IPS DF 6.9 (cell line): ENCODE data around the gene CAPN12.

Experiments used
- DNase-seq: peaks from one replicate; pipeline ENCODE4 v3.0.0-alpha.2; 2013; ENCODE audit warnings: low read depth, low spot score
- H3K27ac ChIP-seq: one replicate; pipeline ENCODE4 v1.5.1; 2013; ENCODE audit warnings: low read length, control low read depth
- H3K27me3 ChIP-seq: 2 replicates; pipeline ENCODE4 v1.6.1; 2013; ENCODE audit warnings: mild to moderate bottlenecking, low read length; ENCODE audit not compliant: control insufficient read depth, insufficient read depth
- H3K36me3 ChIP-seq: 2 replicates; pipeline ENCODE4 v1.6.1; 2013; ENCODE audit warnings: low read length; ENCODE audit not compliant: control insufficient read depth, insufficient read depth
- H3K4me1 ChIP-seq: 2 replicates; pipeline ENCODE4 v1.6.1; 2013; ENCODE audit warnings: low read length; ENCODE audit not compliant: control insufficient read depth, insufficient read depth
- H3K4me3 ChIP-seq: 2 replicates; pipeline ENCODE4 v1.5.1; 2013; ENCODE audit warnings: mild to moderate bottlenecking, low read length
- H3K9me3 ChIP-seq: 2 replicates; pipeline ENCODE4 v1.6.1; 2013; ENCODE audit warnings: low read length, inconsistent platforms; ENCODE audit not compliant: control insufficient read depth, insufficient read depth
- WGBS: extraction: QIAGEN DNeasy Blood & Tissue Kit; methylation state at CpG from one replicate; pipeline ENCODE4 v1.1.7; 2013; ENCODE audit warnings: mixed read lengths, missing lambda C conversion rate; ENCODE audit not compliant: insufficient read length, insufficient coverage; 5-methylcytosine and 5-hydroxymethylcytosine counted together

Gene CAPN12

GRCh38 chr19:38737281-38737865, 6.9 kb downstream of the CAPN12 start:
- Histone ChIP-seq H3K27ac (no peak overlapping the region), H3K36me3 (no peaks in the 10 kb centered on the region), H3K27me3 (no peaks in the 10 kb centered on the region; the same call in 1 of the 2 replicates), H3K4me1 (no peaks in the 10 kb centered on the region; the same call in 1 of the 2 replicates), H3K4me3 (no peak overlapping the region), H3K9me3 (no peaks in the 10 kb centered on the region)
- no CpG with 5 or more reads among the region's 22 CpGs for WGBS
- DNase-seq: no peak

GRCh38 chr19:38736413-38737280, 7.6 kb downstream of the CAPN12 start:
- no CpG with 5 or more reads among the region's 36 CpGs for whole genome bisulfite sequencing
- H3K4me3 ChIP-seq: peak overlapping the region; percentile 58; the same call in 1 of the 2 replicates

GRCh38 chr19:38736036-38736412, 8.2 kb downstream of the CAPN12 start:
- Histone ChIP-seq H3K27ac (no peak overlapping the region), H3K4me3 (peak overlapping the region; percentile 58; the same call in 1 of the 2 replicates), H3K27me3 (no peaks in the 10 kb centered on the region; the same call in 1 of the 2 replicates), H3K9me3 (no peaks in the 10 kb centered on the region), H3K36me3 (peaks cover 3% of the 10 kb centered on the region), H3K4me1 (no peaks in the 10 kb centered on the region; the same call in 1 of the 2 replicates)
- no CpG with 5 or more reads among the region's 42 CpGs for WGBS
- DNase-seq: no peak

More at GRCh38 chr19:38736413-38737280, 7.6 kb downstream of the CAPN12 start:
- Histone ChIP-seq H3K9me3 (no peaks in the 10 kb centered on the region), H3K27me3 (no peaks in the 10 kb centered on the region; the same call in 1 of the 2 replicates), H3K36me3 (no peaks in the 10 kb centered on the region; the same call in 1 of the 2 replicates), H3K4me1 (no peaks in the 10 kb centered on the region; the same call in 1 of the 2 replicates), H3K27ac (no peak overlapping the region)
- no peak for DNase-seq

- Histone ChIP-seq H3K9me3 (no peaks in the 10 kb centered on the region), H3K4me1 (no peaks in the 10 kb centered on the region; the same call in 1 of the 2 replicates), H3K27ac (no peak overlapping the region), H3K4me3 (peak overlapping the region; percentile 70; the same call in 1 of the 2 replicates), H3K27me3 (no peaks in the 10 kb centered on the region; the same call in 1 of the 2 replicates), H3K36me3 (peaks cover 10% of the 10 kb centered on the region)
- no CpG with 5 or more reads among the region's 18 CpGs for WGBS
- DNase-seq: no peak
These were observed 9.0 kb downstream of the CAPN12 start for GRCh38 chr19:38735257-38735686.

- H3K9me3 ChIP-seq: no peaks in the 10 kb centered on the region
- H3K36me3 ChIP-seq: peaks cover 10% of the 10 kb centered on the region
- H3K4me3 ChIP-seq: no peak overlapping the region; the same call in 1 of the 2 replicates
- H3K27ac ChIP-seq: no peak overlapping the region
- no peaks in the 10 kb centered on the region; the same call in 1 of the 2 replicates for H3K4me1 ChIP-seq
- no CpG with 5 or more reads among the region's 13 CpGs for WGBS
- DNase-seq: no peak
- no peaks in the 10 kb centered on the region; the same call in 1 of the 2 replicates for H3K27me3 ChIP-seq
These were observed 9.6 kb downstream of the CAPN12 start for GRCh38 chr19:38734426-38735256.

- no CpG with 5 or more reads among the region's 4 CpGs for WGBS
- H3K4me1 ChIP-seq: no peaks in the 10 kb centered on the region; the same call in 1 of the 2 replicates
- no peaks in the 10 kb centered on the region for H3K9me3 ChIP-seq
- no peak overlapping the region for H3K27ac ChIP-seq
- H3K36me3 ChIP-seq: peaks cover 11% of the 10 kb centered on the region
- DNase-seq: no peak
- no peaks in the 10 kb centered on the region; the same call in 1 of the 2 replicates for H3K27me3 ChIP-seq
- H3K4me3 ChIP-seq: no peak overlapping the region
These were observed 10.2 kb downstream of the CAPN12 start for GRCh38 chr19:38734176-38734425.

GRCh38 chr19:38733493-38734175, 10.6 kb downstream of the CAPN12 start:
- no CpG with 5 or more reads among the region's 6 CpGs for WGBS
- Histone ChIP-seq H3K36me3 (peaks cover 16% of the 10 kb centered on the region), H3K27ac (no peak overlapping the region), H3K27me3 (no peaks in the 10 kb centered on the region; the same call in 1 of the 2 replicates), H3K9me3 (no peaks in the 10 kb centered on the region), H3K4me3 (no peak overlapping the region), H3K4me1 (no peaks in the 10 kb centered on the region; the same call in 1 of the 2 replicates)
- no peak for DNase-seq

- Histone ChIP-seq H3K4me1 (no peaks in the 10 kb centered on the region; the same call in 1 of the 2 replicates), H3K27me3 (no peaks in the 10 kb centered on the region; the same call in 1 of the 2 replicates), H3K4me3 (no peak overlapping the region), H3K36me3 (peaks cover 17% of the 10 kb centered on the region), H3K27ac (no peak overlapping the region), H3K9me3 (no peaks in the 10 kb centered on the region)
- no CpG with 5 or more reads among the region's 1 CpG for whole genome bisulfite sequencing
- DNase-seq: no peak
These were observed 11.1 kb downstream of the CAPN12 start for GRCh38 chr19:38733241-38733492.

GRCh38 chr19:38731654-38732301, 12.5 kb downstream of the CAPN12 start:
- no peak overlapping the region for H3K27ac ChIP-seq
- DNase-seq: no peak
- H3K4me3 ChIP-seq: no peak overlapping the region
- no CpG with 5 or more reads among the region's 10 CpGs for WGBS
- peaks cover 29% of the 10 kb centered on the region for H3K36me3 ChIP-seq
- no peaks in the 10 kb centered on the region for H3K9me3 ChIP-seq
- no peaks in the 10 kb centered on the region for H3K27me3 ChIP-seq
- H3K4me1 ChIP-seq: no peaks in the 10 kb centered on the region; the same call in 1 of the 2 replicates
